ENCODE data around the gene LCMT1. TPM values are rescaled to one million over a fixed set of nuclear protein-coding genes. Genes with fewer than 3 reads are reported as not detected.

Gene LCMT1
- total RNA-seq, 3 donors from 2014 or later: 41.7 to 55.7 (median 55.7) TPM

DNA sequence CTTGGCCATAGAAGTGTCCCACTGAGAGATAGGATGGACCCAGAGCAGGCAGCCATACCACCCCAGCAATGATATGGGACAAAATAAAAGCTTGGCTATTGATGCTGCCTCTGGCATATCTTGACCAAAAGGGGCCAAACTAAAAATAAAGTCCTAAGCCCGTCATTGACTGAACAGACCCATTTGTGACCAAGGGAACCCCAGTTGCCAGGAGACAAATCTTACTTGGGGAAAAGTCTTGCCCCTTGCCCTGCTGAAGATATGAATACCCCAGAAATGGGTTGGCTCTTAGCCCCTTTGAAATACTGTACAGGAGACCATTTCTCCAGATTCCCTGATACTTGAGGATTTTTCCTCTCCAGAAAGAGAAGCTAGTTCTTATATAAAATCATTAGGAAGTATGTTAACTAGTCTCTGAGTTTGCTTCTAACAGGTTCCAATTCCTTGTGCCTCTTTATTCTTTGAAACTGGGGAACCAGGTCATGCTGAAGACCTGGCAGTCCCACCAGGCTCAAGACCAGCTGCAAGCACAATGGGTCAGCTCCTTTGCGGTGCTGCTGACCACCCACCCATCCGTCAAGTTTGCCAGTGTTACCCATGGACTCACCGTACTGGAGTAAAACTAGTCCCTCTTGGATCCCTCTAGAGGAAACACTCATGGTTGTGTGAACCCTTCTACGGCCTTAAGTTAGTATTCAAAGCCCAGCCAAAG is 31.0 kb upstream of the LCMT1 start:
- Histone ChIP-seq H3K9me3 (no peaks in the 10 kb centered on the region), H3K4me3 (no peak overlapping the region), H3K36me3 (ENCODE audit: low read depth) (no peaks in the 10 kb centered on the region), H3K4me1 (ENCODE audit: low read depth) (no peaks in the 10 kb centered on the region)
- no peak for ATAC-seq
- intact Hi-C loops (cut with DNase I, micrococcal nuclease): no loop called here
- no peak for DNase-seq
- no peak for TF ChIP-seq CTCF (IDR thresholded peaks at IDR 0.05)

- ATAC-seq: no peak
- Histone ChIP-seq H3K9me3 (no peaks in the 10 kb centered on the region), H3K4me1 (ENCODE audit: low read depth) (no peaks in the 10 kb centered on the region), H3K36me3 (ENCODE audit: low read depth) (no peaks in the 10 kb centered on the region), H3K4me3 (no peak overlapping the region)
- no peak for TF ChIP-seq CTCF (IDR thresholded peaks at IDR 0.05)
- intact Hi-C loops (cut with DNase I, micrococcal nuclease): no loop called here
- no peak for DNase-seq
Measured at GRCh38 chr16:25081702-25082101, 29.8 kb upstream of the LCMT1 start.

DNA sequence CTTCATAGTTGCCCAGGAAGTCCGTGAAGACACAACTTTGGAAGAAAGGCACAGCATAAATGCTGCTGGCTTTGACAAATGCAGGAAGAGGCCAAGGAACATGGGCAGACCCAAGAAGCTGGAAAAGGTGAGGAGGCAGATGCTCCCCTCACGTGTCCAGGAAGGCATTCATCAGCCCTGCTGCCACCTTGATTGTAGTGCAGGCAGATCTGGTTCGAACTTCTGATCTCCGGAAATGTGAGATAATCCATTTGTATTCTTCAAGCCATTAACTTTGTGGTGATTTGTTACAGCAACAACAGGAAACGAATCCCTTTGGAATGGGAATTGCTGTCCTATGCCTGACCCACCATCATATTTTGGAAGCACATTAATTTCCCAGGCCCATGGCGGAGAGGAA is 28.5 kb upstream of the LCMT1 start:
- no peaks in the 10 kb centered on the region for H3K9me3 ChIP-seq
- DNase-seq: no peak
- H3K4me1 ChIP-seq (ENCODE audit: low read depth): no peaks in the 10 kb centered on the region
- no peaks in the 10 kb centered on the region for H3K36me3 ChIP-seq (ENCODE audit: low read depth)
- H3K4me3 ChIP-seq: no peak overlapping the region
- no peak for TF ChIP-seq CTCF (IDR thresholded peaks at IDR 0.05)
- intact Hi-C loops (cut with DNase I, micrococcal nuclease): no loop called here
- no peak for ATAC-seq

DNA sequence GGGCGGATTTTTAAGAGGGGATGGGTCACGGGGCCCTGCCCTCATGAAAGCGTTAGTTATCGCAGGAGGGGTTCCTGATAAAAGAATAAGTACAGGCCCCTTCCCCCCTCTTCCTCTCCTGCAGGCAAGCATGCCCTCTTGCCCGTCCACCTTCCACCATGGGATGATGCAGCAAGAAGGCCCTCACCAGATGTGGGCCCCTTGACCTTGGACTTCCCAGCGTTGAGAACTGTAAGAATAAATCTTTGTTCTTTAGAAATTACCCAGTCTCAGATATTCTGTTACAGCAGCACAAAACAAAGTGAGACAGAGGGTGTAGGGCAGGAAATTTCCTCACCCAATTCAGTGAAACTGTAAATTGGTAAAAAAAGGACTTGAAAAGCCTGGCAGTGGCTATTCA is 27.8 kb upstream of the LCMT1 start:
- ATAC-seq: no peak
- TF ChIP-seq CTCF (IDR thresholded peaks at IDR 0.05): no peak
- Histone ChIP-seq H3K4me1 (ENCODE audit: low read depth) (no peaks in the 10 kb centered on the region), H3K36me3 (ENCODE audit: low read depth) (no peaks in the 10 kb centered on the region), H3K4me3 (no peak overlapping the region), H3K9me3 (no peaks in the 10 kb centered on the region)
- intact Hi-C loops (cut with DNase I, micrococcal nuclease): no loop called here
- no peak for DNase-seq

- intact Hi-C loops (cut with DNase I, micrococcal nuclease): no loop called here
- no peak for ATAC-seq
- no peaks in the 10 kb centered on the region for H3K9me3 ChIP-seq
- H3K36me3 ChIP-seq (ENCODE audit: low read depth): no peaks in the 10 kb centered on the region
- no peak for DNase-seq
- peaks cover 5% of the 10 kb centered on the region for H3K4me1 ChIP-seq (ENCODE audit: low read depth)
- TF ChIP-seq CTCF (IDR thresholded peaks at IDR 0.05): no peak
- H3K4me3 ChIP-seq: no peak overlapping the region
Measured at GRCh38 chr16:25084797-25085196, 26.7 kb upstream of the LCMT1 start.

GRCh38 chr16:25087761-25088160 is 23.8 kb upstream of the LCMT1 start:
- Histone ChIP-seq H3K9me3 (no peaks in the 10 kb centered on the region), H3K36me3 (ENCODE audit: low read depth) (no peaks in the 10 kb centered on the region), H3K4me1 (ENCODE audit: low read depth) (peaks cover 5% of the 10 kb centered on the region), H3K4me3 (no peak overlapping the region)
- no peak for ATAC-seq
- intact Hi-C loops (cut with DNase I, micrococcal nuclease): no loop called here
- TF ChIP-seq CTCF (IDR thresholded peaks at IDR 0.05): no peak
- DNase-seq: no peak
